MCF 10A (cell line): Measurements from ENCODE around the gene CSF3. TPM values are rescaled to one million over a fixed set of nuclear protein-coding genes. Genes with fewer than 3 reads are reported as not detected.

Experiments
- BruUV-seq: library from RNA; stranded (reverse); fragments of 400-500 nt; replicated peaks from 2 replicates; lab custom pipeline; 2021; lab: Mats Ljungman, UMichigan
- CTCF ChIA-PET: fragments of 300-600 bp; sonication (Branson Sonifier 250); formaldehyde crosslinking; extraction: SDS; loops from one replicate; lab custom pipeline; 2021; ENCODE audit warnings: antibody characterized with exemption, inconsistent platforms; lab: Yijun Ruan, JAX
- POLR2A ChIA-PET: fragments of 300-600, 350-650 bp; sonication (Branson Sonifier 250); formaldehyde crosslinking; extraction: SDS; loops from one replicate; lab custom pipeline; 2020; ENCODE audit warnings: antibody characterized with exemption, inconsistent platforms; lab: Yijun Ruan, JAX
- DNase-seq: peaks from one replicate; pipeline ENCODE4 v3.0.0-alpha.2; 2018; ENCODE audit not compliant: unreplicated experiment
- H3K27ac Mint-ChIP-seq: one replicate; pipeline ENCODE4 v1.8.0; 2022; ENCODE audit warnings: mild to moderate bottlenecking, low read depth, mixed read lengths; ENCODE audit not compliant: unreplicated experiment
- H3K27me3 Mint-ChIP-seq: one replicate; pipeline ENCODE4 v1.8.0; 2022; ENCODE audit warnings: mixed read lengths; ENCODE audit not compliant: insufficient read depth, unreplicated experiment
- H3K36me3 Mint-ChIP-seq: one replicate; pipeline ENCODE4 v1.8.0; 2022; ENCODE audit warnings: mild to moderate bottlenecking, moderate library complexity, mixed read lengths; ENCODE audit not compliant: insufficient read depth, unreplicated experiment
- H3K4me1 Mint-ChIP-seq: one replicate; pipeline ENCODE4 v1.8.0; 2022; ENCODE audit warnings: mixed read lengths; ENCODE audit not compliant: insufficient read depth, unreplicated experiment
- H3K4me3 Mint-ChIP-seq: one replicate; pipeline ENCODE4 v1.8.0; 2022; ENCODE audit warnings: mild to moderate bottlenecking, moderate library complexity, mixed read lengths; ENCODE audit not compliant: unreplicated experiment
- H3K9me3 Mint-ChIP-seq: one replicate; pipeline ENCODE4 v1.8.0; 2022; ENCODE audit warnings: mixed read lengths; ENCODE audit not compliant: unreplicated experiment
- CTCF ChIP-seq: fragments of 200-600 bp; IDR thresholded peaks from one replicate; pipeline ENCODE4 v1.8.0; 2022; ENCODE audit warnings: antibody characterized with exemption, mild to moderate bottlenecking; ENCODE audit not compliant: unreplicated experiment
- intact Hi-C: fragments of 100-400 bp; cut with micrococcal nuclease; formaldehyde crosslinking; loops from 2 replicates; pipeline ENCODE4 v1.14.1; 2022
- total RNA-seq: library from RNA; stranded (reverse); gene quantifications from 2 replicates; pipeline ENCODE4 v1.2.3, GENCODE V29; 2022

CSF3 gene
- total RNA-seq, 1 experiment from 2014 or later, result 17.1 TPM

DNA sequence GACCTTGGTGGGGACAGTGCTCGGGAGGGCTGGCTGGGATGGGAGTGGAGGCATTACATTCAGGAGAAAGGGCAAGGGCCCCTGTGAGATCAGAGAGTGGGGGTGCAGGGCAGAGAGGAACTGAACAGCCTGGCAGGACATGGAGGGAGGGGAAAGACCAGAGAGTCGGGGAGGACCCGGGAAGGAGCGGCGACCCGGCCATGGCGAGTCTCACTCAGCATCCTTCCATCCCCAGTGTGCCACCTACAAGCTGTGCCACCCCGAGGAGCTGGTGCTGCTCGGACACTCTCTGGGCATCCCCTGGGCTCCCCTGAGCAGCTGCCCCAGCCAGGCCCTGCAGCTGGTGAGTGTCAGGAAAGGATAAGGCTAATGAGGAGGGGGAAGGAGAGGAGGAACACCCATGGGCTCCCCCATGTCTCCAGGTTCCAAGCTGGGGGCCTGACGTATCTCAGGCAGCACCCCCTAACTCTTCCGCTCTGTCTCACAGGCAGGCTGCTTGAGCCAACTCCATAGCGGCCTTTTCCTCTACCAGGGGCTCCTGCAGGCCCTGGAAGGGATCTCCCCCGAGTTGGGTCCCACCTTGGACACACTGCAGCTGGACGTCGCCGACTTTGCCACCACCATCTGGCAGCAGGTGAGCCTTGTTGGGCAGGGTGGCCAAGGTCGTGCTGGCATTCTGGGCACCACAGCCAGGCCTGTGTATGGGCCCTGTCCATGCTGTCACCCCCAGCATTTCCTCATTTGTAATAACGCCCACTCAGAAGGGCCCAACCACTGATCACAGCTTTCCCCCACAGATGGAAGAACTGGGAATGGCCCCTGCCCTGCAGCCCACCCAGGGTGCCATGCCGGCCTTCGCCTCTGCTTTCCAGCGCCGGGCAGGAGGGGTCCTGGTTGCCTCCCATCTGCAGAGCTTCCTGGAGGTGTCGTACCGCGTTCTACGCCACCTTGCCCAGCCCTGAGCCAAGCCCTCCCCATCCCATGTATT, 1.1 kb downstream of the CSF3 start:
- Mint-ChIP-seq H3K4me3 (peak overlapping the region; percentile 65), H3K9me3 (no peaks in the 10 kb centered on the region), H3K36me3 (peaks cover 20% of the 10 kb centered on the region), H3K27me3 (no peaks in the 10 kb centered on the region), H3K4me1 (peaks cover 42% of the 10 kb centered on the region), H3K27ac (no peak overlapping the region)
- POLR2A ChIA-PET, result interaction anchor here (0.7 to 8.1 kb wide), 11 partner anchors 10 to 124 kb away, joined by 3 to 164 read pairs (median 8); partner anchors contain the start of genes CASC3, MED24, NR1D1 and PSMD3
- CTCF ChIA-PET, result interaction anchor here (0.5 to 10.7 kb wide), 8 partner anchors 12 to 808 kb away, joined by 3 to 237 read pairs (median 18); no protein-coding TSS in a partner anchor
- intact Hi-C loops, result no loop called here
- no peak for TF ChIP-seq CTCF
- peak; percentile 32 for DNase-seq
- BruUV-seq, result no TSS peak

- no peak for DNase-seq
- intact Hi-C loops, result no loop called here
- BruUV-seq, result TSS peak; percentile 56
- H3K27ac Mint-ChIP-seq, result peak overlapping the region; percentile 59
- POLR2A ChIA-PET, result interaction anchor here (1.1 to 8.1 kb wide), 7 partner anchors 10 to 94 kb away, joined by 3 to 164 read pairs (median 13); partner anchors contain the start of genes MED24 and NR1D1
- peaks cover 54% of the 10 kb centered on the region for H3K4me1 Mint-ChIP-seq
- H3K36me3 Mint-ChIP-seq, result peaks cover 24% of the 10 kb centered on the region
- H3K9me3 Mint-ChIP-seq, result no peaks in the 10 kb centered on the region
- CTCF ChIA-PET, result interaction anchor here (0.6 to 10.7 kb wide), 8 partner anchors 11 to 274 kb away, joined by 3 to 237 read pairs (median 6); no protein-coding TSS in a partner anchor
- peak overlapping the region; percentile 65 for H3K4me3 Mint-ChIP-seq
- H3K27me3 Mint-ChIP-seq, result no peaks in the 10 kb centered on the region
- no peak for TF ChIP-seq CTCF
Observed at GRCh38 chr17:40017422-40018080, 2.3 kb downstream of the CSF3 start.

DNA sequence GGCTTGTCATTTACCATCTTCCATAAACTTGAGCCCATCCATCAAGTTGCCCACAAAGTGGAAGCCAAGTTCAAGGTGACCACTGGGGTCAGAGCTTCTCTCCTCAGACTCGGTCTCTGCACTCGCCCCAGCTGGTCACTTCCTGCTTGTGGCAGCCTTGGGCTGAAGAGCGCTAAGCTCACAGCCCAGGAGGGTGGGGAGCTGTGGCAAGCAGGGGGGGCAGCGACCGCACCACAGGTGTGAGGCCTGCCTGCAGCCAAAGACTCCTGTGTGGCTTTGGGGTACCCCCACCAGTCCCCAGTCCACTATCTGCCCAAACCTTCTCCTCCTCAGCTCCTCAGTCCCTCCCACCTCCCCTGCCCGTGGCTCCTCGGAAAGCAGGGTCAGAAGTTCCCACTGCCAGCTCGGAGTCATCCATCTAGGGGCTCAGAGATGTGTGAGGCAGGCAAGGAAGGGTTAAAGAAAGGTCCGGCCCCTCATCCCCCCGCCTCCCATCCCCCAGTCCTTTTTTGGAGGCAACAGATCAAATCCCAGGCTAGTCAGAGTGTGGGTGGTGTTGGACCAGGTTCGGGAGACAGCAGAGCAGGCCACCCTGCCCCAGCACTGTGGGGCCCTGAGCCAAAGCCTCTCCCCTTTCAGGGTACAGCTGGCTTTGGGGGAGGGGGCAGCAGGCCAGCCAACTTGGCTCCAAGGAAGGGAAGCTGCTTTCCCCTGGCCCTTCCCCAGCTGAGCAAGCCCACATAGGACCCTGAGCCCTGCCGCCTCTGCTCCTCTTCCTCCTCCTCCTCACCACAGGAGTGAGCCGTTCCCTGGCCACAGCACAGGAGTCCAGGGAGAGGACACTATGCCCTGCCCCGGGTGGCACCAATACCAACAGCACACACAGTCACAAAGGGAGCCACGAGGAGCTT, 3.2 kb downstream of the CSF3 start:
- H3K36me3 Mint-ChIP-seq, result peaks cover 32% of the 10 kb centered on the region
- no TSS peak for BruUV-seq
- H3K27me3 Mint-ChIP-seq, result no peaks in the 10 kb centered on the region
- DNase-seq, result peak; percentile 94
- H3K9me3 Mint-ChIP-seq, result no peaks in the 10 kb centered on the region
- POLR2A ChIA-PET, result interaction anchor here (0.6 to 8.1 kb wide), 13 partner anchors 9 to 104 kb away, joined by 3 to 164 read pairs (median 5); partner anchors contain the start of genes MED24, NR1D1 and PSMD3
- H3K4me3 Mint-ChIP-seq, result peak overlapping the region; percentile 51
- H3K27ac Mint-ChIP-seq, result peak overlapping the region; percentile 59
- TF ChIP-seq CTCF, result no peak
- peaks cover 63% of the 10 kb centered on the region for H3K4me1 Mint-ChIP-seq
- intact Hi-C loops, result no loop called here
- CTCF ChIA-PET, result interaction anchor here (0.6 to 10.7 kb wide), 8 partner anchors 10 to 273 kb away, joined by 3 to 237 read pairs (median 4); no protein-coding TSS in a partner anchor
